Fibroblast of lung (primary cell): ENCODE data around the gene NUDT6.

Experiments
- EZH2 ChIP-seq: IDR thresholded peaks from 2 replicates; pipeline ENCODE4 v1.5.1; 2012; ENCODE audit warnings: low read length, control low read depth, mild to moderate bottlenecking; ENCODE audit errors: missing control alignments
- TF ChIP-seq, protein P1 (sequence below), 2 donors: IDR thresholded peaks in 1 of 2; conservative IDR thresholded peaks in 1 of 2; 1 replicate in 1 of 2; 2 replicates in 1 of 2; pipeline ENCODE4 v1.5.1; 2011 to 2012; ENCODE audit warnings: low read length in 2 of 2, control low read depth in 1 of 2, inconsistent platforms in 1 of 2, low read depth in 1 of 2, mild to moderate bottlenecking in 1 of 2

DNA sequence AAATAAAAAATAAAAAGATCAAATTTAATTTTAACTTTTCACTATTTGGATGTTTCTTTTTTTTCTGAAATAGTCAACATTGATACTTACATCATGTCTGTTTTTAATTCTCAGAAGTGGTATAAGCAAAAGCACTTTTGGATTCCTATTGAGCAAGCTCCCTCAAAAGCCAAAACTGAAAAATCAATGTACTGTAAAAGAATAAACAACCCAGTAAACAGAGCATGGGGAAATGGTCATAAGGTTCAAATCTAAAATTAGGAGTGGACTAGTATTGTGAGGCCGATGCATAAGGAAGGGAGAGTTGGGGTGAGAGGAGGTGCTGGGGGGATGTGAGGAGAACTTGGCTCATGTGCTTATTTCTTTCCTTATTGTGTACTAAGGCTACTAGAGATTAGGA lies 37.9 kb downstream of the NUDT6 start:
- TF ChIP-seq, protein P1, sequence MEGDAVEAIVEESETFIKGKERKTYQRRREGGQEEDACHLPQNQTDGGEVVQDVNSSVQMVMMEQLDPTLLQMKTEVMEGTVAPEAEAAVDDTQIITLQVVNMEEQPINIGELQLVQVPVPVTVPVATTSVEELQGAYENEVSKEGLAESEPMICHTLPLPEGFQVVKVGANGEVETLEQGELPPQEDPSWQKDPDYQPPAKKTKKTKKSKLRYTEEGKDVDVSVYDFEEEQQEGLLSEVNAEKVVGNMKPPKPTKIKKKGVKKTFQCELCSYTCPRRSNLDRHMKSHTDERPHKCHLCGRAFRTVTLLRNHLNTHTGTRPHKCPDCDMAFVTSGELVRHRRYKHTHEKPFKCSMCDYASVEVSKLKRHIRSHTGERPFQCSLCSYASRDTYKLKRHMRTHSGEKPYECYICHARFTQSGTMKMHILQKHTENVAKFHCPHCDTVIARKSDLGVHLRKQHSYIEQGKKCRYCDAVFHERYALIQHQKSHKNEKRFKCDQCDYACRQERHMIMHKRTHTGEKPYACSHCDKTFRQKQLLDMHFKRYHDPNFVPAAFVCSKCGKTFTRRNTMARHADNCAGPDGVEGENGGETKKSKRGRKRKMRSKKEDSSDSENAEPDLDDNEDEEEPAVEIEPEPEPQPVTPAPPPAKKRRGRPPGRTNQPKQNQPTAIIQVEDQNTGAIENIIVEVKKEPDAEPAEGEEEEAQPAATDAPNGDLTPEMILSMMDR (conservative IDR thresholded peaks at IDR 0.05 in 1 of 2, IDR thresholded peaks at IDR 0.05 in 1 of 2; ENCODE audit: low read depth in 1 of 2, low read length in 2 of 2): no peak
- no peak for TF ChIP-seq EZH2
